Muscle layer of colon (tissue), 2 donors: ENCODE data around the gene EIF1B.

ENCODE experiments used
- H3K27ac ChIP-seq: one replicate; pipeline ENCODE4 v1.7.0; 2013; ENCODE audit warnings: low read depth, mild to moderate bottlenecking, low read length, moderate library complexity
- H3K27me3 ChIP-seq, 2 donors: one replicate each; pipeline ENCODE4 v1.7.0; 2013; ENCODE audit warnings: low read length in 2 of 2, mild to moderate bottlenecking in 2 of 2; ENCODE audit not compliant: insufficient read depth in 2 of 2, control insufficient read depth in 1 of 2
- H3K36me3 ChIP-seq: one replicate; pipeline ENCODE4 v1.7.0; 2013; ENCODE audit warnings: mild to moderate bottlenecking, low read length; ENCODE audit not compliant: insufficient read depth
- H3K4me1 ChIP-seq: one replicate; pipeline ENCODE4 v1.7.0; 2013; ENCODE audit warnings: mild to moderate bottlenecking, low read length; ENCODE audit not compliant: insufficient read depth
- H3K4me3 ChIP-seq, 2 donors: one replicate each; pipeline ENCODE4 v1.7.0; 2013; ENCODE audit warnings: low read length in 2 of 2, low read depth in 1 of 2, mild to moderate bottlenecking in 1 of 2, moderate library complexity in 1 of 2
- H3K9ac ChIP-seq: one replicate; pipeline ENCODE4 v1.7.0; 2013; ENCODE audit warnings: low read length
- H3K9me3 ChIP-seq: one replicate; pipeline ENCODE4 v1.7.0; 2013; ENCODE audit warnings: mild to moderate bottlenecking, low read length
- donor health status: abdominal sarcoma.
- donor health status: Adenocarcinoma of cecum.

Gene EIF1B

GRCh38 chr3:40332684-40333083, 23.2 kb downstream of the EIF1B start:
- Histone ChIP-seq H3K27me3 (no peaks in the 10 kb centered on the region), H3K9me3 (no peaks in the 10 kb centered on the region), H3K27ac (no peak overlapping the region), H3K4me3 (no peak overlapping the region), H3K36me3 (no peaks in the 10 kb centered on the region), H3K4me1 (no peaks in the 10 kb centered on the region), H3K9ac (no peak overlapping the region)

DNA sequence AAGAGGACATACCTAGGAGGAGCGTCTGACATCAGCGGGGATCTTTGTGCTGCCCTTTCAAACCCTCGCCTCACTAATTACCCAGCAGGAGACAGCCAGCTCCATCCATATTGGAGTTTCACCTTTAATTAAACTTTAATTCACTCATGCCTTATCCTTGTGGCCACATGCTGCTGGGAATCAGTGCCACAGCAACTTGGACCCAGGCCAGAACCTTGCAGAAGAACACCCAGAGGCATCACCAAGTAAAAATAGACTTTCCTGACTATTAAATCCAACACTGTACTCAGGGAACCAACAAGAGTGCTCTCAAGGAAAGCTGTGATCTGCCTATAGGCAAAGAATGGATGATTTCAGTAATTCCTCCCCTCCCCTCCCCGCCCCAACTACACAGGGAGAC, 23.9 kb downstream of the EIF1B start:
- no peaks in the 10 kb centered on the region for H3K9me3 ChIP-seq
- no peak overlapping the region for H3K4me3 ChIP-seq
- no peak overlapping the region for H3K27ac ChIP-seq
- H3K27me3 ChIP-seq: no peaks in the 10 kb centered on the region
- no peaks in the 10 kb centered on the region for H3K4me1 ChIP-seq
- H3K9ac ChIP-seq: no peak overlapping the region
- H3K36me3 ChIP-seq: no peaks in the 10 kb centered on the region

DNA sequence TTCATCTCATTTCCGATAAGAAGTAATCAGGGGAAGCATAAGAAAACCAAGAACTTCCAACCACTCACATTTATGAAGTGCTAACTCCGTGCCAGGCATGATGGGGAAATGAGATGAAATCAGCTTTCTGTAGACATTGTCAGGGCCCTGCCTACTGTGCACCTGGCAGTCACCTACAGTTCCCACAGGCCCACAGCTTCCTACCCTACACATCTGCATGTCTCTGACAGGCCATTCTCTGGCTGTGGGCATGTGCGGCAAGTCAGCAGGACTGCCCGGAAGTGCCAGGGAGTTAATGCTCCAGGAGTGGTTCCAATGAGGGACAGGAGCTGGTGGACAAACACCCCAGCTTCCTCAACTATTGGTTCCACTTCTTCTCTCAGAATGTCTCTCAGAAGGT, 24.3 kb downstream of the EIF1B start:
- Histone ChIP-seq H3K4me3 (no peak overlapping the region), H3K9ac (no peak overlapping the region), H3K36me3 (no peaks in the 10 kb centered on the region), H3K4me1 (no peaks in the 10 kb centered on the region), H3K9me3 (no peaks in the 10 kb centered on the region), H3K27me3 (no peaks in the 10 kb centered on the region), H3K27ac (no peak overlapping the region)

DNA sequence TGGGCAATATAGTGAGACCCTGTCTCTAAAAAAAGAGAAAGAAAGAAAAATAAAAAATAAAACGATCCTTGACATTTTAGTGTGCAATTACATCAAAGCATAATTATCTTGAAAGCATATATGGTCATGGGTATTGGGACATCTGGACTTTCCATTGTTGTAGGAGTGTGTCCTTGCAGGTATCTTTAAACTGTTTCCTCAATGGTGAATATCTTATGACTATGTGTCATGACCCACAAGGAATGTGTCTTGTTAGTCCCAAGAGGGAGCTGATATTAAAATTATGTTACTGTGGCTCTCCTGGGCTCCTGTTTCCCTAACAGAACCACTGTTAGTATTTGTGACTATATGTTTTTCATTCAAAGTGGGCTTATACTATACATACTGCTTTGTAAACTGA, 26.6 kb downstream of the EIF1B start:
- Histone ChIP-seq H3K36me3 (no peaks in the 10 kb centered on the region), H3K4me1 (no peaks in the 10 kb centered on the region)

DNA sequence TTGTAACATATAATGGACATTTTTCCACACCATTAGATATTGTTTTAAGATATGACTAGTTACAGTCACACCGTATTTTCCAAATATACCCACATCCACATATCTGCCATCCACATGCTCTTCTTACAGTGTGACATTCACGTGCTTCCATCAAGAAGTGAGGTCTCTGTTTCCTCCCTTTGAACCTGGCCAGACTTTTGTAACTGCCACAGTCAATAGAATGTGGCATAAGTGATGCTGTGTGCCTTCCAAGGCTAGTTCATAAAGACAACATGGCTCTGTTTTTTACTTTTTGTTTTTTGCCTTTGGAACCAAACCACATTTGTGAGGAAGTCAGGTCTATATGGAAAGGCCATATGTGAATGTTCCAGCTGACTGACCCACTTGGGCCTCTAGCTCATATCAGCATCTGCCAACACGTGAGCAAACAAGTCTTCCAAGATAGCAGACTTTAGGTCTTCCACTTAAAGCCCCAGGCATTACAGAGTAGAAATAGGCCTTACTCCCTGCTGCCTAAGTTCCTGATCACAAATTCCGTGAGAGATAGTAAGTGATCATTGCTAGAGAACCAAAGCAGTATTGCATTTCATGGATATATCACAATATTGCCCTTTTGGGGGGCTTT, 27.1 kb downstream of the EIF1B start:
- no peak overlapping the region for H3K4me3 ChIP-seq
- H3K4me1 ChIP-seq: no peaks in the 10 kb centered on the region
- no peaks in the 10 kb centered on the region for H3K36me3 ChIP-seq
- no peaks in the 10 kb centered on the region for H3K27me3 ChIP-seq
- no peaks in the 10 kb centered on the region for H3K9me3 ChIP-seq
- no peak overlapping the region for H3K27ac ChIP-seq
- no peak overlapping the region for H3K9ac ChIP-seq

More for the DNA sequence above, 26.6 kb downstream of the EIF1B start:
- no peak overlapping the region for H3K4me3 ChIP-seq
- no peak overlapping the region for H3K27ac ChIP-seq
- H3K27me3 ChIP-seq: no peaks in the 10 kb centered on the region
- H3K9ac ChIP-seq: no peak overlapping the region
- H3K9me3 ChIP-seq: no peaks in the 10 kb centered on the region

- Histone ChIP-seq H3K36me3 (no peaks in the 10 kb centered on the region), H3K9me3 (no peaks in the 10 kb centered on the region), H3K27ac (no peak overlapping the region), H3K9ac (no peak overlapping the region), H3K4me3 (no peak overlapping the region), H3K4me1 (no peaks in the 10 kb centered on the region), H3K27me3 (no peaks in the 10 kb centered on the region)
Observed at GRCh38 chr3:40337136-40338108, 27.9 kb downstream of the EIF1B start.

DNA sequence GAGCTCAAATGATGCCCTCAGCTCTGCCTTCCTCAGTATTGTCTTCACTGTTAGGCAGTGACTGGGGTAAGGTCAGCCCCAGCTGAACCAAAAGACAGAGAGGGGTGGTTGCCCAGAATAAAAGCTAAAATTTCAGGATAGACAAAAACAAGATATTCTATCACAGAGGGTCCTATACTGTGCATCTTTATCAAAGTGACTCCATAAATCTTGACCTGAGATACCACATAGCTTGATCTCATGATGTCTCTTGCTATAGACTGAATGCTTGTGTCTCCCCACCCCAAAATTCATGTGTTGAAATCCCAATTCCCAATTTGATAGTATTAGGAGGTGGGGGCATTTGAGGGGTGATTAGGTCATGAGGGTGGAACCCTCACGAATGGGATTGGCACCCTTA, 30.4 kb downstream of the EIF1B start:
- no peak overlapping the region for H3K27ac ChIP-seq
- no peaks in the 10 kb centered on the region for H3K9me3 ChIP-seq
- H3K36me3 ChIP-seq: no peaks in the 10 kb centered on the region
- no peaks in the 10 kb centered on the region for H3K4me1 ChIP-seq
- no peak overlapping the region for H3K4me3 ChIP-seq
- no peaks in the 10 kb centered on the region for H3K27me3 ChIP-seq
- no peak overlapping the region for H3K9ac ChIP-seq

- Histone ChIP-seq H3K4me3 (no peak overlapping the region), H3K9ac (no peak overlapping the region)
Observed at GRCh38 chr3:40340541-40341170, 31.1 kb downstream of the EIF1B start.

GRCh38 chr3:40341671-40342070, 32.2 kb downstream of the EIF1B start:
- Histone ChIP-seq H3K9ac (no peak overlapping the region), H3K27me3 (no peaks in the 10 kb centered on the region), H3K27ac (no peak overlapping the region), H3K9me3 (no peaks in the 10 kb centered on the region), H3K4me3 (no peak overlapping the region), H3K36me3 (no peaks in the 10 kb centered on the region), H3K4me1 (no peaks in the 10 kb centered on the region)

More at GRCh38 chr3:40340541-40341170, 31.1 kb downstream of the EIF1B start:
- no peak overlapping the region for H3K27ac ChIP-seq
- no peaks in the 10 kb centered on the region for H3K9me3 ChIP-seq
- H3K36me3 ChIP-seq: no peaks in the 10 kb centered on the region
- H3K27me3 ChIP-seq: no peaks in the 10 kb centered on the region
- no peaks in the 10 kb centered on the region for H3K4me1 ChIP-seq

DNA sequence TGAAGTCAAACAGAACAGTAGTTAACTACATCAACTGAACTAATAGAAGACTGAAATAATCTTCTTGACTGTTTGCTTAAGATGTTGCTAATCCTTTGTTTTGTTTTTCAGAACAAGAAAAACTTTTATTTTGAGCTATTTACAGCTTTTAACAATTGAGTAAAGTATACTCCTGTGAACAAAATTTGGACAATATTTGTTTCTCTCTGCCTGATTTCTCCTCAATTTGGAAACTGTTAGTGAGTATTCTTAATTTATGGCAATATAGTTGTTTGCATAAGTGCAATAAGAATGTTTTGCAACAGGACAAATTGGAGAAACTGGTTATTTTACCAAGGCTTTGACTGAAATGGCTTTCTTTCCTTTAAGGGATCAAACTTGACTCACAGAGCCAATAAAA, 41.0 kb downstream of the EIF1B start:
- Histone ChIP-seq H3K4me3 (no peak overlapping the region), H3K27me3 (no peaks in the 10 kb centered on the region), H3K9me3 (no peaks in the 10 kb centered on the region), H3K4me1 (no peaks in the 10 kb centered on the region), H3K36me3 (no peaks in the 10 kb centered on the region), H3K27ac (no peak overlapping the region), H3K9ac (no peak overlapping the region)

- Histone ChIP-seq H3K9ac (no peak overlapping the region), H3K27ac (no peak overlapping the region), H3K4me1 (no peaks in the 10 kb centered on the region), H3K36me3 (no peaks in the 10 kb centered on the region), H3K4me3 (no peak overlapping the region), H3K27me3 (no peaks in the 10 kb centered on the region), H3K9me3 (no peaks in the 10 kb centered on the region)
Observed at GRCh38 chr3:40355410-40355809, 45.9 kb downstream of the EIF1B start.
